IMR-90 (cell line): ENCODE results near the gene RRP8. TPM values are rescaled to one million over a fixed set of nuclear protein-coding genes. Genes with fewer than 3 reads are reported as not detected.

ENCODE experiments used
- ATAC-seq: fragments of 200-7000 bp; cut with Tn5 transposase; 2 replicates; pipeline ENCODE4 v1.9.1; 2020; ENCODE audit warnings: low read depth, mild to moderate bottlenecking, moderate library complexity
- BruUV-seq: library from RNA; stranded (reverse); fragments of 400-500 nt; replicated peaks from 2 replicates; lab custom pipeline; 2021; lab: Mats Ljungman, UMichigan
- CTCF ChIA-PET: fragments of 300-600 bp; formaldehyde crosslinking; extraction: SDS; loops from one replicate; lab custom pipeline; 2021; ENCODE audit warnings: antibody characterized with exemption; lab: Yijun Ruan, JAX
- POLR2A ChIA-PET: fragments of 300-600 bp; sonication (Branson Sonifier 250); formaldehyde crosslinking; loops from one replicate; lab custom pipeline; 2022; ENCODE audit warnings: antibody characterized with exemption; ENCODE audit not compliant: unreplicated experiment; lab: Charles Lee
- DNase-seq: peaks from one replicate; pipeline ENCODE4 v3.0.0; 2013
- H2AFZ ChIP-seq: replicated peaks from 2 replicates; pipeline ENCODE3; 2013; ENCODE audit warnings: low read length, mild to moderate bottlenecking; ENCODE audit not compliant: poor library complexity
- H2AK5ac ChIP-seq: 2 replicates; pipeline ENCODE4 v1.6.1; 2013; ENCODE audit warnings: low read depth, low read length, inconsistent platforms
- H2AK9ac ChIP-seq: replicated peaks from 2 replicates; pipeline ENCODE3; 2013; ENCODE audit warnings: mild to moderate bottlenecking, low read depth, low read length, moderate library complexity; ENCODE audit not compliant: poor library complexity
- H2BK120ac ChIP-seq: 2 replicates; pipeline ENCODE4 v1.6.1; 2013; ENCODE audit warnings: low read depth, low read length, inconsistent platforms
- H2BK15ac ChIP-seq: 3 replicates; pipeline ENCODE4 v1.6.1; 2013; ENCODE audit warnings: low read depth, low read length, inconsistent platforms
- H2BK20ac ChIP-seq: 2 replicates; pipeline ENCODE4 v1.6.1; 2013; ENCODE audit warnings: low read depth, mild to moderate bottlenecking, inconsistent platforms, low read length, moderate library complexity
- H2BK5ac ChIP-seq: 2 replicates; pipeline ENCODE4 v1.6.1; 2013; ENCODE audit warnings: mild to moderate bottlenecking, low read depth, low read length, inconsistent platforms; ENCODE audit not compliant: poor library complexity, severe bottlenecking
- H3K14ac ChIP-seq: replicated peaks from 2 replicates; pipeline ENCODE4 v1.6.1; 2013; ENCODE audit warnings: low read depth, low read length, inconsistent platforms
- H3K18ac ChIP-seq: 2 replicates; pipeline ENCODE4 v1.6.1; 2013; ENCODE audit warnings: low read depth, low read length, control low read depth
- H3K23ac ChIP-seq: 2 replicates; pipeline ENCODE4 v1.6.1; 2013; ENCODE audit warnings: low read depth, low read length, inconsistent platforms
- H3K27ac ChIP-seq: 2 replicates; pipeline ENCODE4 v1.5.1; 2013; ENCODE audit warnings: mild to moderate bottlenecking, control low read depth, low read length; ENCODE audit not compliant: insufficient read depth
- H3K27me3 ChIP-seq: 2 replicates; pipeline ENCODE4 v1.6.1; 2013; ENCODE audit warnings: low read length; ENCODE audit not compliant: control insufficient read depth, insufficient read depth
- H3K36me3 ChIP-seq: 2 replicates; pipeline ENCODE4 v1.6.1; 2013; ENCODE audit warnings: low read length, mixed read lengths; ENCODE audit not compliant: control insufficient read depth, insufficient read depth
- H3K4ac ChIP-seq: 2 replicates; pipeline ENCODE4 v1.6.1; 2013; ENCODE audit warnings: low read depth, low read length, inconsistent platforms
- H3K4me1 ChIP-seq: 2 replicates; pipeline ENCODE4 v1.6.1; 2013; ENCODE audit warnings: low read length, mixed read lengths; ENCODE audit not compliant: control insufficient read depth, insufficient read depth
- H3K4me2 ChIP-seq: 2 replicates; pipeline ENCODE4 v1.6.1; 2013; ENCODE audit warnings: low read depth, mild to moderate bottlenecking, control low read depth, low read length, moderate library complexity
- H3K4me3 ChIP-seq: 2 replicates; pipeline ENCODE4 v1.5.1; 2013; ENCODE audit warnings: low read depth, mild to moderate bottlenecking, control low read depth, low read length, moderate library complexity; ENCODE audit not compliant: insufficient read depth
- H3K56ac ChIP-seq: 2 replicates; pipeline ENCODE4 v1.6.1; 2013; ENCODE audit warnings: low read length, inconsistent platforms; ENCODE audit not compliant: insufficient read depth; ENCODE audit errors: extremely low read depth
- H3K79me1 ChIP-seq, 2 experiments: 2 replicates each; pipeline ENCODE4 v1.6.1; 2013; ENCODE audit warnings: low read length in 2 of 2, inconsistent platforms in 1 of 2, low read depth in 1 of 2
- H3K9ac ChIP-seq: 2 replicates; pipeline ENCODE4 v1.6.1; 2013; ENCODE audit warnings: low read depth, low read length, control low read depth
- H3K9me1 ChIP-seq: 2 replicates; pipeline ENCODE4 v1.6.1; 2013; ENCODE audit warnings: low read length, inconsistent platforms; ENCODE audit not compliant: insufficient read depth
- H3K9me3 ChIP-seq: 2 replicates; pipeline ENCODE4 v1.6.1; 2013; ENCODE audit warnings: low read length; ENCODE audit not compliant: control insufficient read depth, insufficient read depth
- H4K20me1 ChIP-seq: 2 replicates; pipeline ENCODE4 v1.6.1; 2013; ENCODE audit warnings: low read length, inconsistent platforms; ENCODE audit not compliant: insufficient read depth
- H4K5ac ChIP-seq: 2 replicates; pipeline ENCODE4 v1.6.1; 2013; ENCODE audit warnings: mild to moderate bottlenecking, low read depth, low read length, control low read depth
- H4K8ac ChIP-seq, 2 experiments: 2 replicates each; pipeline ENCODE4 v1.6.1; 2013; ENCODE audit warnings: low read depth in 2 of 2, low read length in 2 of 2, control low read depth in 1 of 2, inconsistent platforms in 1 of 2
- H4K91ac ChIP-seq: 2 replicates; pipeline ENCODE4 v1.6.1; 2013; ENCODE audit warnings: low read depth, low read length, inconsistent platforms; ENCODE audit not compliant: insufficient read depth
- BHLHE40 ChIP-seq: fragments of 150-350 bp; IDR thresholded peaks from 2 replicates; pipeline ENCODE4 v1.6.1; 2016; ENCODE audit warnings: mild to moderate bottlenecking, low read depth, low read length
- CEBPB ChIP-seq: IDR thresholded peaks from 2 replicates; pipeline ENCODE4 v1.6.1; 2012; ENCODE audit warnings: low read depth, low read length, improper control_type of control experiment
- CHD1 ChIP-seq: IDR thresholded peaks from 2 replicates; pipeline ENCODE4 v1.6.1; 2012; ENCODE audit warnings: low read depth, low read length, improper control_type of control experiment
- FOS ChIP-seq: fragments of 150-350 bp; IDR thresholded peaks from 2 replicates; pipeline ENCODE4 v1.6.1; 2016; ENCODE audit warnings: low read depth, low read length
- NFE2L2 ChIP-seq: fragments of 150-350 bp; IDR thresholded peaks from 2 replicates; pipeline ENCODE4 v1.6.1; 2016; ENCODE audit warnings: low read depth, mild to moderate bottlenecking, low read length
- POLR2A ChIP-seq: IDR thresholded peaks from 2 replicates; pipeline ENCODE4 v1.6.1; 2012; ENCODE audit warnings: mild to moderate bottlenecking, low read depth, low read length
- RAD21 ChIP-seq: IDR thresholded peaks from 2 replicates; pipeline ENCODE4 v1.6.1; 2012; ENCODE audit warnings: low read length, improper control_type of control experiment
- RFX5 ChIP-seq: IDR thresholded peaks from 2 replicates; pipeline ENCODE4 v1.8.0; 2012; ENCODE audit warnings: low read depth, mild to moderate bottlenecking, low read length, moderate library complexity
- SMC3 ChIP-seq: fragments of 150-350 bp; IDR thresholded peaks from 2 replicates; pipeline ENCODE4 v1.6.1; 2016; ENCODE audit warnings: low read depth, mild to moderate bottlenecking, antibody characterized with exemption, low read length, moderate library complexity
- USF2 ChIP-seq: fragments of 150-350 bp; IDR thresholded peaks from 2 replicates; pipeline ENCODE4 v1.6.1; 2017; ENCODE audit warnings: mild to moderate bottlenecking, antibody characterized with exemption, low read length, low read depth
- WGBS, 2 experiments: methylation state at CpG; one replicate each; pipeline versions ENCODE4 v1.1.5 to v1.1.7; 2013; ENCODE audit warnings: missing lambda C conversion rate in 2 of 2; ENCODE audit not compliant: insufficient read length in 1 of 2; ENCODE audit errors: extremely low coverage in 2 of 2; 5-methylcytosine and 5-hydroxymethylcytosine counted together
- dilution Hi-C: fragments of 300-500 bp; cut with HindIII; formaldehyde crosslinking; loops from one replicate; pipeline ENCODE4 v1.14.3; 2018; ENCODE audit warnings: low sequenced_read_pairs; ENCODE audit not compliant: unreplicated experiment
- in situ Hi-C: fragments of 300-500 bp; cut with MboI; formaldehyde crosslinking; loops from 3 replicates; pipeline ENCODE4 v1.14.3; 2019; ENCODE audit warnings: low sequenced_read_pairs, inconsistent platforms, mixed read lengths
- intact Hi-C: fragments of 100-400 bp; cut with micrococcal nuclease; formaldehyde crosslinking; loops from 2 replicates; pipeline ENCODE4 v1.10.0; 2022
- polyA plus RNA-seq, 3 experiments: library from polyadenylated mRNA; depleted of rRNA; stranded (reverse); fragments of >200 nt; gene quantifications; 2 replicates each; pipeline ENCODE4 v1.2.3, GENCODE V29; 2012; ENCODE audit warnings: low replicate concordance in 1 of 3
- total RNA-seq: library from RNA; depleted of rRNA; stranded (reverse); fragments of >200 nt; gene quantifications from 2 replicates; pipeline ENCODE4 v1.2.3, GENCODE V29; 2012

RRP8 gene
- total and polyA plus RNA-seq, 2 of the 4 experiments (the other 2 are of a cell fraction), result 10.8 to 11.5 TPM

- TF ChIP-seq RAD21 (peak; percentile 1; the same call in 1 of the 2 replicates), CHD1 (no peak), NFE2L2 (0 out of 2 replicates have a peak, but pooled peaks have one; percentile 3), FOS (peak; percentile 96), BHLHE40 (peak; percentile 71), POLR2A (peak; percentile 68), USF2 (peak; percentile 100), SMC3 (no peak), RFX5 (peak; percentile 100), CEBPB (no peak)
- peak within 1 kb of the TSS; percentile 81 for H3K27ac ChIP-seq
- peak within 1 kb of the TSS; percentile 78 for H4K91ac ChIP-seq
- H2AK9ac ChIP-seq, result peak within 1 kb of the TSS; percentile 97
- peaks cover 9 to 45% of the 10 kb centered on the region in 2 experiments for H3K79me1 ChIP-seq
- H2AK5ac ChIP-seq, result peak within 1 kb of the TSS; percentile 93
- H2BK120ac ChIP-seq, result peak within 1 kb of the TSS; percentile 66
- H4K20me1 ChIP-seq, result peaks cover 9% of the 10 kb centered on the region; the same call in 1 of the 2 replicates
- ChIA-PET CTCF (interaction anchor here (0.6 to 2.4 kb wide), 8 partner anchors 13 to 240 kb away, joined by 3 to 17 read pairs (median 4); partner anchors contain the start of gene MRPL17), POLR2A (interaction anchor here (0.8 to 1.6 kb wide), 2 partner anchors 16 to 64 kb away, joined by 3 to 4 read pairs; partner anchors contain the start of gene MRPL17)
- peak; percentile 93 for ATAC-seq
- peak within 1 kb of the TSS; percentile 74 for H2BK5ac ChIP-seq
- DNase-seq, result peak; percentile 94
- H3K9ac ChIP-seq, result peak within 1 kb of the TSS; percentile 90
- no peaks in the 10 kb centered on the region for H3K9me3 ChIP-seq
- peak within 1 kb of the TSS; percentile 79 to 91 for H4K8ac ChIP-seq
- peak within 1 kb of the TSS; percentile 36 for H2BK20ac ChIP-seq
- H3K23ac ChIP-seq, result peak within 1 kb of the TSS; percentile 90
- dilution Hi-C loops (no loop called here), in situ Hi-C loops (loop anchor here (5.0 kb wide), 1 partner anchor 63 kb away; the partner anchor contains the start of gene MRPL17), intact Hi-C loops (loop anchor here (5.0 kb wide), 1 partner anchor 138 kb away; no protein-coding TSS in a partner anchor)
- peak within 1 kb of the TSS; percentile 94 for H3K4ac ChIP-seq
- peak within 1 kb of the TSS; percentile 72 for H3K56ac ChIP-seq
- H3K27me3 ChIP-seq, result no peaks in the 10 kb centered on the region
- peak within 1 kb of the TSS; percentile 73 for H4K5ac ChIP-seq
- H3K18ac ChIP-seq, result peak within 1 kb of the TSS; percentile 43
- peak within 1 kb of the TSS; percentile 75 for H3K4me3 ChIP-seq
- peaks cover 19% of the 10 kb centered on the region for H3K9me1 ChIP-seq
- peaks cover 30% of the 10 kb centered on the region; the same call in 1 of the 2 replicates for H3K36me3 ChIP-seq
- 2% methylated on average over 6 of the region's 16 CpGs; no CpG with 5 or more reads in 1 of the 2 experiments for WGBS, 2 experiments
- H3K4me2 ChIP-seq, result peak within 1 kb of the TSS; percentile 91
- peak within 1 kb of the TSS; percentile 97 for H2AFZ ChIP-seq
- peak within 1 kb of the TSS; percentile 95 for H3K14ac ChIP-seq
- no TSS peak for BruUV-seq
- H2BK15ac ChIP-seq, result peak within 1 kb of the TSS; percentile 66; the same call in 2 of the 3 replicates
- peaks cover 7% of the 10 kb centered on the region for H3K4me1 ChIP-seq
Measured at GRCh38 chr11:6619004-6619745, 15.8 kb upstream of the RRP8 start, which contains the start of gene TPP1. Gene TPP1 (minus strand): TSS chr11:6619422. CDS start chr11:6619400, 22 bp downstream.
